Activated CD8-positive, alpha-beta memory T cell treated with anti-CD3 and anti-CD28 coated beads for 24 hours (primary cell): ENCODE data around the gene TSPAN4.

Experiments used
- DNase-seq: peaks from one replicate; pipeline ENCODE4 v3.0.0-alpha.2; 2020

TSPAN4 gene, protein sequence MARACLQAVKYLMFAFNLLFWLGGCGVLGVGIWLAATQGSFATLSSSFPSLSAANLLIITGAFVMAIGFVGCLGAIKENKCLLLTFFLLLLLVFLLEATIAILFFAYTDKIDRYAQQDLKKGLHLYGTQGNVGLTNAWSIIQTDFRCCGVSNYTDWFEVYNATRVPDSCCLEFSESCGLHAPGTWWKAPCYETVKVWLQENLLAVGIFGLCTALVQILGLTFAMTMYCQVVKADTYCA

DNA sequence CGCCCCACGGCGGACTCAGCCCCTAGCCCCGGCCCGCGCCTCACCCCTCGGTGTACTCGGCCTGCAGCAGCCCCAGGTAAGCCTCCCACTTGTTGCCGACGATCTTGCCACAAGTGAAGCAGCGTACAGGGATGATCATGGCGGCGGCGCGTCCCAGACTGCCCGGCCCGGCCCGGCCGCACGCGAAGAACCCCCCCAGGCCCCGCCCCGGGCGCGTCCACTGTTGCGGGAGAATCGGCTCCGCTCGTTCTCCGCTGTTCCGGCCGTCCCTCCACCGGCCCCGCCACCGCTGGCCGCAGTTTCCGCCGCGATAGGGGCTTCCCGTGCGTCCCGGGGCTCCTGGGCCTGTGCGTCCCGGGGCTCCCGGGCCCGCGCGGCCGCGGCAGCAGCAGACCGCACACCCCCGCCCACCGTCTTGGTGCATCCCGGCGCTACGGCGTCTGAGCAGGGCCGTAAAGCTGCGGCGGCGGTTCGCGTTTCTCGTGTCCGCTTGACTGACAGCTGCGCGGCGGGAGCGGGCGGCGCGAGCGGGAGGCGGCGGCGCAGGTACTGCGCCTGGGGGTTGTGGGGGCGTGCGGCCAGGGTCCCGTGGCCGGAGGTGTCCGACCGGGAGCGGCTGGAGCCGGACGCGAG is at the start of gene TSPAN4, which contains the start of gene POLR2L:
TSS of gene TSPAN4 (plus strand) at position 483 of the 633 bp plus-strand sequence. CDS start 7,453 bp downstream, outside the sequence.
TSS of gene POLR2L (minus strand) at position 160 of the 633 bp plus-strand sequence. CDS start at position 139, 21 bp downstream.
- DNase-seq = peak; percentile 96

DNA sequence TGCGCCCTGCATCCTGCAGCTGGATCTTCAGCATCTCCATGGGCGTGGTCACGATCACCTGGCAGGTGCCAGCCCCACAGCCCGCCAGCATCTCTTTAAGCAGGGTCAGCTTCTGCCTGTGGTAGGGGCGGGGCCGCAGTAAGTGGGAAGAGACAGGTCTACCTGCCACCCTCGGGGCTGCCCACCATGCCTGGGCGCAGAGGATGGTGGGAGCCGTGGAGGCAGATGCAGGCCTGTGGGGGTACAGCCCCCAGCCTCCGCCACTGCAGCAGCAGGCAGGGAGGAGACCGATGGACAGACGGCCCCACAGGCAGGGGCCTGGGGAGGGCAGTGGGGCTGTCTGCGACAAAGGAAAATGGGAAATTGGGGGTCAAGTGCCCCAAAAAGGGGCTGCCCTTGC is 49.8 kb upstream of the TSPAN4 start:
- no peak for DNase-seq

DNA sequence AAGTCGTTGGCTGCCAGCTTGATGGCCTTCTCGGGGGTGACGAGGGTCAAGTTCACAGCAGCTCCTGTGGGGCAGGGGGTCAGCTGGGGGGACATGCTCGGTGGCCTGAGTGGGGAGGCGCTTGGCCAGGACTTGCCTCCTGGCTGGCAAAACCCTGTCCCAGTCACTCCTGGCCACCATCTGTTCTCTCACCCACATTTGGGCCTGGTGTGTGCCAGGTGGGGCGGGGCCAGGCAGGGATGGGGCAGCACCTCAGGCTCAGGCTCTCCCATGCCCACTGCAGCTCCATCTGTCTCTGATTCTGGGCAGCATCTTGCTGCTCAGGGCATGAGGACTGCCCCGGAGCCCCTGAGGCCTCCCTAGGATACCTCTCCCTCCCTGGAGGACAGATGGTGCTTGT is 49.1 kb upstream of the TSPAN4 start:
- no peak for DNase-seq

DNA sequence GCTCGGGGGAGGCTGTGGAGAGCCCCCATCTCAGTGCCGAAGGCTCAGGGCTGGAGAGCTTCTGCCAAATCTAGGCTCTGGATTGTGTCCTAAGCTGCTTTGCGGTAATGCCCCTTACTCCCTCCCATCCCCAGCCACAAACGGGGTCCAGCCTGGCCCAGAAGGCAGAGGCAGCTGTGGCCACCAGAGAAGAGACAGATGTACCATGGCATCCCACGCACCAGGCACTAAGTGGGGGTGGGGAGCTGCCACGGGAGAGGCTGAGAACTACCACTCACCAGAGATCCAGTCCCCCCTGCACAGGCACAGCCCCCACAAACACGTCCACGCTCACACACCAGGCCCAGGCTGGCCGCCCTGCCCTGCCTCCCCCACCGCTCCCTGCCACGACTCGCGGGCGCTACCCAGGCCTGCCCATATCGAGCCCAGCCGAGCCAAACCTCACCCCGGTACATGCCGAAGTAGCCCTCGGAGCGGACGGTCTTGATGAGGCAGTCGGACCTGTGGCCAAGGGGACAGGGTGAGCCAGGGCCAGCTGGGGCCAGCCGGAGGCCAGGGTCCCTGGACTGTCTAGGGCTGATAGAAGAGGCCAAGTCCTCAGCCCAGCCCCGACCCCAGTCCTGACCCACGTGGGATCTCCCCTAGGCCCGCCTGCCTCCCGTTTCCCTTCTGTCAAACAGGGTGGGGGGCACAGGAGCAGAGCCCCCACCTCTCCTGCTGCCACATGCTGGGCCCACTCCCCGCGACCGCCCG is 48.5 kb upstream of the TSPAN4 start:
- DNase-seq = no peak

DNA sequence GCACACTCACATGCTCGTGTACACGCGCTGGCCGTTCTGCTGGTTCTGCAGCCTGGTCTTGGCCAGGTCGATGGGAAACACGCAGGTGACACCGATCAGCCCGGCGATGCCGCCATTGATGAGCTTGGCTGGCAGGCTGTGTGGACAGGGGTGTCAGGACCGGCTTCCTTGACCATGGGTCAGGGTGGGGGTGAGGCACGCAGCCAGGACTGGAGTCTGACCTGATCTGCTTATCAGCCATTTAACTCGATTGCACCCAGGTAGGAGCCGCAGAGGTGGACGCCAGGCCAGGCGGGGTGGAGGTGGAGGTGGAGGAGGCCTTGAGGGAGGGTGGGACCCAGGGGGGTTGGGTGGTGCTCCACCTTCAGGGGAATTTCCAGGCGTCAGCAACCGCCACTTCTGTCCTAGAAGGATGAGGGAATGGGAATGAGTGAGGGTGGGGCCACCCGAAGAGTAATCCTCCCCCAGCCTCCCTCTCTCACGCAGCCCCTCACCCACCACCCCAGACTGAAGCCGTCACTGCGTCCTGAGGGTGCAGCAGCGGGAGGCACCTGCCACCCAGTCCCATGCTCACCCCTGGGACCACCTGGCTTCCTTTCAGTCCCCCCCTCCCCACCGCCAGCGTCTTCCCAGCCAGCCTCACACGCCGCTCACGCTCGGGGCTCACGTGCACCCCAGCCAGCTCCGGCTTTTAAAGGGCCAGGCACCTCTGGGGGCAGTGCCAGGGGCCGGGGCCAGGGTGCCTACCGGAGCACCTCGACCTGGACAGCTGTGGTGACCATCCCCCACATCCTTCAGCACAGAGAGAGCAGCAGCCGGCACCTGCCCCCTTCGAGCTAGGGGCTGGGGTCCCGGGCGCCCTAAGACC is 47.7 kb upstream of the TSPAN4 start:
- DNase-seq = no peak

DNA sequence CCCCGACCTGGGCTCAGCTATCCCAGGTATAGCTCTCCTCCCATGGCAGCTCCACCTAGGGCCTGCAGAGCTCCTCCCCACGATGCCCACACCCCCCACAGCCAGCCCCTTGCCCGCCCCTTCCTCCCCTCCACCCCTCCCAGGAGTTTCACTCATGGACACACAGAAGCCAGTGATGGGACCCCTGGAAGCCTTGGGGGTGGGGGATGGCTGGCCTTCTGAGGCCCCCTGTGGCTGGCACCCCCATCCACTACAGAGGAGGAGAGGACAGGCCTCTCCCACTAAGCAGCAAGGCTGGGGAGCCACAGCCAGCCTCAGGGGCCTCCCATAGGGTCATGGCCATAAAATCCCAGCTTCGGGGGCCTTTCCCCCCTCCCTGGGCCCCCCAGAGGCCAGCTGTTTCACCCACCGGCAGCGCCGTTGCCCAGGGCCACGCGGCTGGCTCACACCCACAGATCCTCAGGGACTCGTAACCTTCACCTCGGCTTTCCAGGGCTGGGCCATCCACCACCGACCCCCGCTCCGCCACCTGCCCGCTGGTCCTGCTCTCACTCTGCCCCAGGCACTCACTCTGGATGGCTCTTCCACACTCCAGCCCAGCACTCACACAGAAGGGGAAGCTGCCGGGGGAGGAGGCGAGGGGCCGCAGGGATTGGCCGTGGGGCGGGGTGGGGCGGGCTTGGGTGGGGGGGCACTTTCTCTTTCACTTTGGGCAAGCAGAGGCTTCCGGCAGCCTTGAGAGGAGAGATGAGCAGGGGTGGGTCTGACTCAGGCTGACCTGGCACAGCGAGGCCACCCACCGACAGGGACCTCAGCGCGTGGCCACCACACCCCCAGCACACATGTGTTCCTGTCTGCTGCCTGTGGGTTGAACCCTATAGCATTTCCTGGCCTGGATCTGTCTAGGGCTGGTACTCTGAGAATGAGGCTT is 46.8 kb upstream of the TSPAN4 start:
- peak; percentile 88 for DNase-seq

DNA sequence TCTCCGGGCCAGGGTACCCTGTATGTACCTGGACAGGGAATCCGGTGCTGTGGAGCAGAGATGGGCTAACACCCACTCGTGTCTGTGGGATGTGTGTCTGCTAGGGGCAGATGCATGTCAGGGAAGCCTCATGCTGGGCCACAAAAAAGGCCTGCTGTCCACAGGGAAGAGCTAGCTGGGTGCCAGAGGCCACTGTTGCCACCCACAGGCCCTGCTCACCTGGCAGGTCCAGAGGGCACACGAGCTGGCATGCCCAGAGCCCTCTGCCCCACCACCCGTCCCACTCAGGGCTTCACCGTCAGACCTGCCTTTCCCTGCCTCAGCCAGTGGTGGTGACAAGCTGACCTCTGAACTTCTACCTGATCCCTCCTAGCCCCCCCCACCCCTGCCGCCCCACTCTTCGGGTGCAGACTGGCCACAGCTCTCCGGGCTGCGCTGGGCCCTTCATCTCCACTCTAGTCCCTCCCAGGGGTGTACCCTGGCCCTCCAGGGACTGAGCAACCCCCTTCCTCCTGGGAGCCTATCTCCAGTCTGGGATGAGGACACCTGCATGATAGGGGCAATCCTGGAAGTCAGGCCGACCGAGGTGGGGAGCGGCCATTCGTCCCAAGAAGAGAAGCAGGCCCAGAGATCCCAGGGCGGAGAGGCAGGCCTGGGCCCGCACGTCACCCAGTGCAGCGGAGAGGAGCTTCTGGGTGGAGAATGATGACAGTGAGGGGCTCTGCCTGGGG is 45.9 kb upstream of the TSPAN4 start:
- DNase-seq = no peak

DNA sequence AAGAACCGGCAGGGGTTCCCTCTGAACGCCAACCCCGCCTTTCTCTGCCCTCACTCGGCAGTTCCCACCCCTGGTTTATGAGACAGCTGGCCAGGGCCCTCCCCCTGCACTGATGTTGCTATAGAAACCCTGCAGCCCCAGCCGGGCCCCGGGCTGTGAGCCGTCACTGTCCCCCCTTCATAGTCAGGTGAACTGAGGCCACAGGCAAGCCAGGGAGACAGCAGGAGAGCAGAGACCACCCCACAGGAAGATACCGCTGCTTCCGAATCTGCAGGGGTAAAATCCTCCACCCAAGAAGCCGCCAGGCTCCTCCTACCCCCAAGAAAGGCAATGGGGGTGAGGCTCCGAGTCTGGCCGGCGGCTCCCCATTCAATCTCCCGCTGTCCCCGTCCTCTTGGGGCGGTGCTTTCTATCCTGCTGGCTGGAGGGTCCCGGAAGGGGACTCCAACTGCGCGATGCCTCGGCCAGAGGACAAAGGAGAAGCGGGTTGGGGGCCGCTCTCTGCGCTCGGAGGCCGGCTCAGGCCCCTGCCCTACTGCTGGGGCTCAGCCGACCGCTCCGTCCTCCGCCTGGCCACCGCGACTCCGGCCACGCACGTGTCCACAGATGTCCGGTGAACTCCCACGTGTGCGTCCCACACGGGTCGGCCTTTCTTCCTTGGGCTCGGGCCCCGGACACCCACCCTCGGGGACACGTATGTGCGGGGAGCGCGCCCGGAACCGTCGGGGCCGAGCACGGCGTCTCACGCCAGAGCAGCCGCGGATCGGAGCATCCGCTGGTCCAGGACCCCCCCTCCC is 45.2 kb upstream of the TSPAN4 start:
- peak; percentile 87 for DNase-seq

DNA sequence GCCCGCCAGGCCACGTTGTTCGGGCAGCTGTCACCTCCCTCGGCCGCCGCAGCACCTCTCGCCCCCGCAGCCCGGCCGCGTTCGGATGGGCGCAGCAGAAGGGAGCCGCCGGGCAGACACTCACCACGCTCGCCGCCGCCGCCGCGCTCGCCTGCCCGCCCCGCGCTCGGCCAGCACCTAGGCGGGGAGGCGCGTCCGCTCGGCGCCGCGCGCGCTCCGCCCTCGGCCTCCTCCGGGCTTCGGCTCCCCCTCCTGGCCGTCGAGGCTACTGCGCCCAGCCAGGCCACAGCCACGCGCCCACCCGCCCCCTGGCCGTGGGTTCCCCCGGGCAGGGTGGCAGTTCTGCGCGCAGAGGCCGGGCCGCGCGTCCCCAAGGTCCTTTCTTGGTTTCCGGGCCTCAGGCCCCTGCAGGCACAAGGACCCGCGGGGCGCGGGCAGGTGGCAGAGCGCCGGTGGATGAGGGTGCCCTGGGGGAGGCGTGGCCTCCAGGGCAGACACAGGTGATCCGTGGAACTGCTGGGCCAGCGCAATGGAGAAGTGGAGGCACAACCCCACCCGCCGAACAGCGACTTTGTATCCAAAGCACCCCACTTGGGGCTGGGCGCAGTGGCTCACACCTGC is 44.4 kb upstream of the TSPAN4 start, which contains the start of gene SLC25A22:
TSS of gene SLC25A22 (minus strand) at position 189 of the 621 bp plus-strand sequence. CDS start 3,275 bp downstream, outside the sequence.
- peak; percentile 96 for DNase-seq

DNA sequence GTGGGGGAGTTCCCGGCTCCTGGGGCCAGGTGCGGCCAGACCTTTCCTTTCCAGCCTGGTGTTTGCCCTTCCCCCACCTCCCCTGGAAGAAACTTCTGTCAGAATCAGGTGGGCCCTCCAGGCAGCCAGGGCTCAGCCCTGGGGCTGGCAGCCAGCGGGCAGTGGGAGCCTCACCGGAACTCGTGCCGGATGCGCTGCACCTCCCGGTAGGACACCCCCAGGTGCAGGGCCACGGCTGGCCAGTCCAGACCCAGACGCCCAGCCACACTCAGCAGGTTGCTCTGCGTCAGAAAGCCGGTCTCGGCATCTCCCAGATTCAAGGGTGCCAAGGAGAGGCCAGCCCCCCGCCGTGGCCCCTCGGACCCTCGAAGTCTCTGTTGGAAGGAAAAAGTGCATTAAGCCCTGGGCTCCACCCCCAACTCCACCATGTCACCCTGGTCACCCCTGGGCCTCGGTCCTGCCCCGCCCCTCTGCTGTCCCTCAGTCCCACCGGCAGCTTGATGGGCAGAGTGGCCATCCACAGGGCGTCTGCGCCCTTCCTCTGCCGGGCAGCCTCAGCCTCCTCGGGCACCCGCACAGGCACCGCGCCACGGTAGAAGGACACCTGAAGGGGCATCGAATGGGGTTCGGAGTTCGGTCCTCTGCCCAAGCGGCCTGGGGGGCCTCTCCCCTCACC is 42.9 kb upstream of the TSPAN4 start:
- DNase-seq = no peak

DNA sequence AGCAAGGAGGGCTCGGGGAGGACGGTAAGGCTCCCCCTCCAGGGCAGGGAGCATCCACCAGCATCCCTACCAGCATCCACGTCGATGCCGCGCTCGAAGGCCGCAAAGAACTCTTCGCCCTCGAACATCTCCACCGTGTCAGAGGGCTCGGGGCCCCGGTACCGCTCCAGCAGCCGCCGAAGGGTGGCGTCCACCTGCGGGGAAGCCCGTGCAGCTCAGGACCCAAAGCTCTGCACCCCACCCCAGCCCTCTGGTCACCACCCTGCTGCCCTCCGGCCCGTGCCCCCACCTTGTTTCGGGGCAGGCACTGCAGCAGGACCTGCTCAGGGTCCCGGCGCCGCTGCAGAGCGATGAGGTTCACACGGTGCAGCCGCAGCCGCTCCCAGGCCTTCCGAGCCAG is 42.2 kb upstream of the TSPAN4 start:
- DNase-seq = no peak

DNA sequence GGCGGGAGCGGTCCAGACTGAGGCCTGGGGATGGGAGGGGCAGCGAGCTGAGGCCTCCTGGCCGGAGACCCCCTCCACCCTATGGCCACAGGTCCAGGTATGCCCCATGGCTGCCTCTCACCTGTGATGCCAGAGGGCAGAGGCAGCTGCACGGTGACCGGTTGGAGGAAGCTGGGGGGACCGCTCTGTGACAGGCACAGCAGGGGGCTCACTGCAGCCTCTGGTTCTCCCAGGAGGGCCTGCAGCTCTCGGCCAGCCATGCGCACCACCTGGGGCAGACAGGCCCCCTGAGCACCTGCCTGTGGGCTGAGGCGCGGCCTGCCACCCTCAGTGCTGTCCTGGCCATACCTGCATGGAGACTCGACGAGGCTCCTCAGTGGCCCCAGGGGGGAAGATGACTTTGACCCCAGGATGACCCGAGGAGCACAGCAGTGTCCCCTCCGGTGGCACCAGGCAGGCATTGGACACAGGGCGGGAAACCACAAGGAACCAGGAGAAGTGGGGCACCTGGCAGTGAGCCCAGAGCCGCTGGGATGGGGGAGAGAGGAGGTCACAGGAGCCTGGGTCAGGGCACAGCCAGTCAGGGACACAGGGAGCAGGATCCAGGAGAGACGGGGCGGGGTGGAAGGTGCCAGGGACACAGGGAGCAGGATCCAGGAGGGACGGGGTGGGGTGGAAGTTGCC is 41.4 kb upstream of the TSPAN4 start:
- no peak for DNase-seq

DNA sequence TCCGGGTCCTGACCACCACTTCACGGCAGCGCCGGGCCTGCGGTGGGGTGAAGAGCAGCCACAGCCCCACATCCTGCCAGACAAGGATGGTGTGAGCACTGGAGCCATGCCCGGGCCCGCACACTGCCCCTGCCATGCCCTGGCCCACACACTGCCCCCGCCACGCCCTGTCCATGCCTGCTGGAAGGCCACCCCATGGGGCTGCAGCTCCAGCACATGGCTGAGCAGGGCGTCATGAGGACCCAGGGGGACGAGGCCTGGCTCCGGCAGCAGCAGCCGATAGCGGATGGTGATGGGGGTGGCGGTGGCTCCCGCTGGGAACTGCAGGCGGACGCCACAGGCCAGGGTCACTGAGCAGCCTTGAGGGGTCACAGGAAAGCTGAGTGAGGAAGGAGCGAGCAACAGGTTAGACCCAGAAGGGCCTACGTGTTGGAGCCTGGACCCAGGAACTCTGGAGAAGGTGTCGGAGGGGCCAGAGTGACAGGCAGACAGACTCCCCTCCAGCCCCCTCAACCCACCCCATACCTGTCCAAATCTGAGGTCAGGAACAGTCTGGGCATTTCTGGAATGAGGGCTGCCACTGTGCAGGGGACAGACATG is 40.5 kb upstream of the TSPAN4 start:
- DNase-seq = no peak

DNA sequence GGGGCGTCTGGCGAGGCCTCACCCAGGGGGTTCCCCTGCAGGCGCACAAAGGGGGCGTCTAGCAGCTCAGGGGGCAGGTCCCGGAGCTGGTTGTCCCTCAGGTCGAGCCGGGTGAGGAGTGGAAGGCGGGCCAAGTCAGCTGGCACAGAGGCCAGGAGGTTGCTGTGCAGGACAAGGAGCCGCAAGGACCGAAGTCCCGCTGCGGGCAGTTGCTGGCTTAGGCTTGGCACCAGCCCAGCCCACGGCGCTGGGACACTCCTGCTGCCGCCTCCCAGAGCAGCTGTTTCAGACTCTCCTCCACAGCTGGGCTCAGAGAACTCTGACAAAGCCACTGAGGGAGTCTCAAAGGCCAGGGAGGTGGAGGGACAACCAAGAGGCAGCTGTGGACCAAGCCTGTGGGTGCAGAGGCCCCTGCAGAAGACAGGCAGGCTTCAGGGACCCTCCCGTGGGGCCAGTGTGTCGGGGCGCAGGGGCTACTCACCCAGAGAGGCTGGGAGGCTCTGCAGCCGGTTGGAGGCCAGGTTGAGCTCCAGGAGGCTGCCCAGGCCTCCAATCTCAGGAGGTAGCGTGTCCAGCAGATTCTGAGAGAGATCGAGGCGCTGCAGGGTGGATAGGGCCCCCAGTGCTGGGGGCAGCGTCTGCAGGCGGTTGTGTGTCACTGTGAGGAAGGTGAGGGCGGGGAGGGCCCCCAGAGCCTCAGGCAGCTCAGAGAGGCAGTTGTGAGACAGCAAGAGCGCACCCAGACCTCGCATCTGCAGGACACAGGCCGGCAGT is 39.8 kb upstream of the TSPAN4 start:
- DNase-seq = no peak

DNA sequence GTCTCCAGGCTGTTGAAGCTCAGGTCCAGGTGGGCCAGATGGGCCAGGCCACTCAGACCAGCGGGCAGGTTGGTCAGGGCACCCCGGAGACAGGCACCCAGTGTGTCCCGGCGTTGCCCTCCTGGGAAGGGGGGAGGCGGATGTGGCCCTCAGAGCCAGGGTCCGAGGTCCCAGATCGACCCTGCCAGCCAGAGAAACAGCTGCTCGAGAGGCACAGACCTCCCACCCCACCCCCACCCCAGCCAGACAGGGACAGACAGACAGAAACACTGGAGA is 39.2 kb upstream of the TSPAN4 start:
- no peak for DNase-seq

DNA sequence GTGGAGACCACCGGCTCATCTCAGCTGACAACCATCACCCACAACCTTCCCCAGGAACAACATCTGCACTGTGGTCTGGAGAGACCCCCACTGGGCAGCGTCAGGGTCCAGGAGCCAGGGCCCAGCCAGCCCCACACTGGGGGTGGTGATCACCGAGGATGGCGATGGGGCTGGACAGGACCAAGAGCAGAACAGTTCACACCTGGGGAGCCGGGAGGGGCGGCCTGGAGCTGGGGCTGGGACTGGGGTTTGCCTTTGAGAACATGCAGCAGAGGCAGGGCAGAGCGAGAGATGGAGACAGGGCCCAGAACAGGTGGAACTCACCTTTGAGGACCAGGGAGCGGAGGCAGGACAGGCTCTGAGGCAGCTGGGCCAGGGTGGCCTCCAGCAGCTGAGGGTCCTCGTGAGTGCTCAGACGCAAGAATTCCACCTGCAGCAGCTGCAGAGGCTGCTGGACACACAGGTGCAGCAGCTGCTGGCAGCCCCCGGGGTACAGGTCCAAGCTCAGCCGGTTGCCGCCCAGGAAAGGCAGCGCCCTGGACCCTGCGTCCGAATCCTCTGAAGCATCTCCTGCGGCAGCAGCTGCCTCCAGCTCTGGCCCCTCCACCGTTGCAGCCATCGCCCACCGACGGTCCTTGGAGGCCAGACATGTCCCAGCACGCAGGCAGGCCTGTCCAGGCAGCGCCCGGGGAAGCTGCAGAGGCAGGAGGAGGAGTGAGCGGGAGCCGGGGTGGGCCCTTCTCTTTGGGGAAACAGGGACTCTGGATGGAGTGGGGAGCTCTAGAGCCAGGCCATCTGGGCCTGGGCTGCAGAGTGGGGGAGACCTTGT is 38.7 kb upstream of the TSPAN4 start:
- DNase-seq = no peak

DNA sequence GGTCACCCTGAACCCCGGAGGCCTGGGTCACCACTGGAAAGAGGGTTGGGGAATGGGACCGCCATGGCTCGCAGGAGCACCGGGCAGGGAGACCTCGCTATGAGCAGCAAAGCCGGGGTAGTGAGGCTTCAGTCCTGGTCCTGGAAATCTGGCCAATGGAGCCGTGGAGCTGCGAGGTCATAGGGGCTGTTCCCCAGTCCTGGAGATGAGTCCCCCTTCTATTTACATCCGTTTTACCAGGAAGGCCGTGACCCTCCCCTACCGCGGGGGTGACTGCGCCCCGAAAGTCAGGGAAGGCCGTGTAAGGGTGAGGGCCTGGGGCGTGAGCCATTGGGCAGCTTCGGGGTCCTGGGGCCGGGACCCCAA is 38.1 kb upstream of the TSPAN4 start:
- no peak for DNase-seq
